Hematopoietic multipotent progenitor cell treated with erythropoietin and hydrocortisone succinate and interleukin-3 and kit ligand, for 6 days (in vitro differentiated cells): ENCODE results near the gene RUFY3.
"Not testable (repeated sequence)": the region's sequence is repeated elsewhere in the genome, so short reads cannot be mapped to it uniquely, and the experiment has no call there.

Source experiments
- DNase-seq: peaks from one replicate; pipeline ENCODE4 v3.0.0-alpha.2; 2015

Gene RUFY3

GRCh38 chr4:70788733-70789132 is 67.0 kb downstream of the RUFY3 start:
- no peak for DNase-seq

GRCh38 chr4:70793626-70794025 is 71.9 kb downstream of the RUFY3 start:
- DNase-seq, result no peak

GRCh38 chr4:70801265-70801809 is 79.6 kb downstream of the RUFY3 start:
- DNase-seq, result no peak

- DNase-seq, result no peak
Measured at GRCh38 chr4:70802928-70803580, 81.3 kb downstream of the RUFY3 start.

- peak; percentile 21 for DNase-seq
Measured at GRCh38 chr4:70808151-70808550, 86.4 kb downstream of the RUFY3 start.

- no peak for DNase-seq
Measured at GRCh38 chr4:70815370-70815769, 93.6 kb downstream of the RUFY3 start.

GRCh38 chr4:70816894-70817293 is 95.1 kb downstream of the RUFY3 start:
- no peak for DNase-seq

GRCh38 chr4:70818173-70818855 is 96.5 kb downstream of the RUFY3 start:
- no peak for DNase-seq

- DNase-seq, result no peak
Measured at GRCh38 chr4:70818921-70819320, 97.2 kb downstream of the RUFY3 start.

- DNase-seq, result no peak
Measured at GRCh38 chr4:70829015-70829414, 107.3 kb downstream of the RUFY3 start.

GRCh38 chr4:70829492-70829891 is 107.7 kb downstream of the RUFY3 start:
- DNase-seq, result no peak

- DNase-seq, result no peak
Measured at GRCh38 chr4:70830054-70830453, 108.3 kb downstream of the RUFY3 start.

- DNase-seq, result no peak
Measured at GRCh38 chr4:70831293-70831692, 109.5 kb downstream of the RUFY3 start.

GRCh38 chr4:70833675-70834074 is 111.9 kb downstream of the RUFY3 start:
- DNase-seq, result no peak

- DNase-seq, result no peak
Measured at GRCh38 chr4:70836081-70836480, 114.3 kb downstream of the RUFY3 start.

GRCh38 chr4:70838204-70838603 is 116.4 kb downstream of the RUFY3 start:
- peak; percentile 52 for DNase-seq

- peak; percentile 80 for DNase-seq
Measured at GRCh38 chr4:70838666-70839588, 117.2 kb downstream of the RUFY3 start.

- peak; percentile 96 for DNase-seq
Measured at GRCh38 chr4:70839589-70840093, 117.9 kb downstream of the RUFY3 start, which contains the start of gene GRSF1. TSS of gene GRSF1 (minus strand) at chr4:70839890. CDS start at chr4:70839827, 63 bp downstream.

- DNase-seq, result peak; percentile 66
Measured at GRCh38 chr4:70840137-70840536, 118.4 kb downstream of the RUFY3 start.

GRCh38 chr4:70840631-70841030 is 118.9 kb downstream of the RUFY3 start:
- DNase-seq, result not testable (repeated sequence)

- no peak for DNase-seq
Measured at GRCh38 chr4:70841211-70841610, 119.4 kb downstream of the RUFY3 start.

GRCh38 chr4:70841951-70842350 is 120.2 kb downstream of the RUFY3 start:
- no peak for DNase-seq
